Measurements from ENCODE around the gene DGKE.

- TF ChIP-seq SIN3A (IDR thresholded peaks at IDR 0.05; ENCODE audit: borderline replicate concordance, insufficient read depth, low read length), result no peak
- TF ChIP-seq POLR2AphosphoS5 (IDR thresholded peaks at IDR 0.05; ENCODE audit: low read depth, low read length), result no peak
- no peak for TF ChIP-seq REST (IDR thresholded peaks at IDR 0.05; ENCODE audit: insufficient read depth in 1 of 2, low read depth in 2 of 2, low read length in 2 of 2)
- no peak for TF ChIP-seq FOXP2 (optimal IDR thresholded peaks at IDR 0.05; ENCODE audit: borderline replicate concordance, extremely low read depth, extremely low read length, insufficient read depth)
Measured at GRCh38 chr17:56902348-56902747, 68.4 kb downstream of the DGKE start.
